Measurements from ENCODE around the gene EPS8L1. TPM values are rescaled to one million over a fixed set of nuclear protein-coding genes. Genes with fewer than 3 reads are reported as not detected.
A peak's percentile ranks its signal among the peaks of the same experiment; 100 is the strongest.

EPS8L1 gene
- total and polyA plus RNA-seq, 2 donors (not counting 1 experiment from before 2014, with no cell fraction given) = 0.72 to 1.0 TPM

DNA sequence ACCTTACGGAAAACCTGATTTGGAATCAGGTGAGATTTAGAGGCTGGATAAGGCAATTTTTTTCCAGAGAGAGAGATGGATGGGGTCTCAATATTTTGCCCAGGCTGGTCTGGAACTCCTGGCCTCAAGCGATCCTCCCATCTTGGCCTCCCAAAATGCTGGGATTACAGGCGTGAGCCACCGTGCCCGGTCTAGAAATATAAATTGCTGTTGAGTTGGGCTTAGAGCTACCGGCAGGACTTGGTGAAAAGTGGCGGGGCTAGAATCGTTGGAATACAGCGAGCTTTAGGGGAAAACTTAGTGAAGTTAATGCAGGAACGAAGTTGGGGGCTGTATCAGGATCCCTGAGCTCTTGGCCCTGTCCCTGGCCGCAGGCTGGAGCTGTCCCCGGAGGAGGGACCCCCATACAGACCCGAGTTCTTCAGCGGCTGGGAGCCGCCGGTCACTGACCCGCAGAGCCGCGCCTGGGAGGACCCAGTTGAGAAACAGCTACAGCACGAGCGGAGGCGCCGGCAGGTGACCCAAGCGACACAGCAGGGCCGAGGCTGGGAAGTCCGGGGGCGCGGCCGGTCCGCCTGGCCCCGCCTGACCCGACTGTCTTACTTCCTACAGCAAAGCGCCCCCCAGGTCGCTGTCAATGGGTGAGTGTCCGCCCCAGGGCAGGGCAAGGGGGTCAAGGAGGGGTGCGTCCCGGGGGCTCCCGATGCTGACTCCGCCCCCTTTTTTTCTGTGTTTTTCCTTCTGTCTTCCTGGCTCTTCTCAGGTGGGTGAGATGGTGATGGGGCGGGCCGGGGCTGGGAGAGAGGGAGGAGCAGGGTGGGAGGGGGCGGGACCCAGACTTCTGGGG lies 7.6 kb downstream of the EPS8L1 start:
- Mint-ChIP-seq H3K4me1 (peaks cover 48% of the 10 kb centered on the region), H3K4me3 (peak overlapping the region; percentile 16), H3K9me3 (ENCODE audit: insufficient read depth) (peaks cover 7% of the 10 kb centered on the region), H3K27ac (no peak overlapping the region), H3K27me3 (peaks cover 59% of the 10 kb centered on the region)
- WGBS (ENCODE audit: insufficient coverage) = 35% methylated on average over 40 of the region's 42 CpGs
- DNase-seq (no peak), ATAC-seq (ENCODE audit: low read depth) (no peak)
- TF ChIP-seq CTCF (IDR thresholded peaks at IDR 0.05) (no peak), EZH2 (IDR thresholded peaks at IDR 0.05; ENCODE audit: borderline replicate concordance, insufficient read depth, low read depth, low read length, poor library complexity, severe bottlenecking) (no peak)
- H3K4me3 ChIP-seq (ENCODE audit: control extremely low read depth in 1 of 5, extremely low read depth in 1 of 5, insufficient read depth in 1 of 5, low read depth in 2 of 5, low read length in 4 of 5) = no peak overlapping the region
- H2AFZ ChIP-seq (ENCODE audit: insufficient read depth, low read depth, low read length, poor library complexity, severe bottlenecking) = no peak overlapping the region
- H3K4me1 ChIP-seq (ENCODE audit: control insufficient read depth in 2 of 2, insufficient read depth in 2 of 2, low read length in 2 of 2) = peaks cover 46 to 47% of the 10 kb centered on the region in 2 donors
- no peaks in the 10 kb centered on the region for H3K36me3 ChIP-seq (replicated peaks in 1 of 2; ENCODE audit: control extremely low read depth in 1 of 2, control insufficient read depth in 1 of 2, extremely low read depth in 1 of 2, insufficient read depth in 2 of 2, low read length in 1 of 2)
- peaks cover 0 to 67% (median 4%) of the 10 kb centered on the region in 3 donors for H3K9me3 ChIP-seq (ENCODE audit: control extremely low read depth in 1 of 3, control insufficient read depth in 2 of 3, insufficient read depth in 1 of 3, low read length in 2 of 3)
- H3K79me2 ChIP-seq (ENCODE audit: control insufficient read depth, insufficient read depth, low read length) = no peaks in the 10 kb centered on the region
- CTCF ChIA-PET = interaction anchor here (1.2 kb wide), 1 partner anchor 58 kb away, joined by 3 read pairs; no protein-coding TSS in a partner anchor
- H3K4me2 ChIP-seq (replicated peaks; ENCODE audit: low read depth, low read length, poor library complexity, severe bottlenecking) = no peak overlapping the region
- no peak overlapping the region for H3K9ac ChIP-seq (ENCODE audit: low read length)
- peaks cover 15% of the 10 kb centered on the region for H4K20me1 ChIP-seq (ENCODE audit: control insufficient read depth, insufficient read depth, low read length, poor library complexity, severe bottlenecking)
- H3K27ac ChIP-seq (ENCODE audit: low read length in 2 of 2) = no peak overlapping the region
- intact Hi-C loops (cut with micrococcal nuclease) = no loop called here
- POLR2A ChIA-PET = no interaction called here
- peaks cover 0 to 93% (median 35%) of the 10 kb centered on the region in 4 experiments for H3K27me3 ChIP-seq (replicated peaks in 1 of 4; ENCODE audit: control extremely low read depth in 1 of 4, control insufficient read depth in 3 of 4, insufficient read depth in 4 of 4, low read length in 3 of 4)

DNA sequence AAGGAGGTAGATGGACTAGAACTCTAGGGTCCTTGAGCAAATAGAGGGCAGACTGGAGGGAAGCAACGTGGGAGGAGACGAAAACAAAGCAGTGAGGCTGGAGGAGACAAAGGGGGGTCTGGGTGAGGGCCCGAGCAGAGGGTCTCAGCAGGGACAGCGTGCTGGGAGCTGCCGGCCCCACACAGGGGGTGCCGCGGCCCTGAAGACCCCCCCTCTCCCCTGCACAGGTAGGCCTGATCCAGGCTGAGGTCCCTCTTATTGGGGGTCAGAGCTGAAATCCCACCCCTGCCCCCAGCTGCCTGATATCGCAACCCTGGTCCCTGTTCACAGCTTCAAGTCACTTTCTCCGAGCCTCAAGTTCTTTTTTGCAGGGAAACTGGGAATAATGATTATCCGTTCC lies 8.7 kb downstream of the EPS8L1 start:
- H3K27ac ChIP-seq (ENCODE audit: low read length in 2 of 2) = no peak overlapping the region
- H4K20me1 ChIP-seq (ENCODE audit: control insufficient read depth, insufficient read depth, low read length, poor library complexity, severe bottlenecking) = peaks cover 26% of the 10 kb centered on the region
- H3K36me3 ChIP-seq (replicated peaks in 1 of 2; ENCODE audit: control extremely low read depth in 1 of 2, control insufficient read depth in 1 of 2, extremely low read depth in 1 of 2, insufficient read depth in 2 of 2, low read length in 1 of 2) = no peaks in the 10 kb centered on the region
- ChIA-PET POLR2A (no interaction called here), CTCF (no interaction called here)
- H3K9ac ChIP-seq (ENCODE audit: low read length) = no peak overlapping the region
- no peaks in the 10 kb centered on the region for H3K79me2 ChIP-seq (ENCODE audit: control insufficient read depth, insufficient read depth, low read length)
- Mint-ChIP-seq H3K4me1 (peaks cover 54% of the 10 kb centered on the region), H3K27me3 (peaks cover 64% of the 10 kb centered on the region), H3K27ac (no peak overlapping the region), H3K9me3 (ENCODE audit: insufficient read depth) (peaks cover 7% of the 10 kb centered on the region), H3K4me3 (no peak overlapping the region)
- no peak overlapping the region for H2AFZ ChIP-seq (ENCODE audit: insufficient read depth, low read depth, low read length, poor library complexity, severe bottlenecking)
- peaks cover 0 to 63% (median 3%) of the 10 kb centered on the region in 3 donors for H3K9me3 ChIP-seq (ENCODE audit: control extremely low read depth in 1 of 3, control insufficient read depth in 2 of 3, insufficient read depth in 1 of 3, low read length in 2 of 3)
- intact Hi-C loops (cut with micrococcal nuclease) = no loop called here
- H3K4me1 ChIP-seq (ENCODE audit: control insufficient read depth in 2 of 2, insufficient read depth in 2 of 2, low read length in 2 of 2) = peaks cover 49 to 50% of the 10 kb centered on the region in 2 donors
- DNase-seq (no peak), ATAC-seq (ENCODE audit: low read depth) (no peak)
- WGBS (ENCODE audit: insufficient coverage) = 88% methylated on average over 10 of the region's 10 CpGs
- H3K4me2 ChIP-seq (replicated peaks; ENCODE audit: low read depth, low read length, poor library complexity, severe bottlenecking) = no peak overlapping the region
- no peak overlapping the region for H3K4me3 ChIP-seq (ENCODE audit: control extremely low read depth in 1 of 5, extremely low read depth in 1 of 5, insufficient read depth in 1 of 5, low read depth in 2 of 5, low read length in 4 of 5)
- TF ChIP-seq CTCF (IDR thresholded peaks at IDR 0.05) (no peak), EZH2 (IDR thresholded peaks at IDR 0.05; ENCODE audit: borderline replicate concordance, insufficient read depth, low read depth, low read length, poor library complexity, severe bottlenecking) (no peak)
- H3K27me3 ChIP-seq (replicated peaks in 1 of 4; ENCODE audit: control extremely low read depth in 1 of 4, control insufficient read depth in 3 of 4, insufficient read depth in 4 of 4, low read length in 3 of 4) = peaks cover 0 to 89% (median 33%) of the 10 kb centered on the region in 4 experiments

All from B cell (primary cell).